ENCODE data around the gene EFCAB5. TPM values are rescaled to one million over a fixed set of nuclear protein-coding genes. Genes with fewer than 3 reads are reported as not detected.

Gene EFCAB5
- total and polyA plus RNA-seq, 2 donors (not counting 1 experiment from before 2014, with no cell fraction given), result 0.54 to 3.0 TPM

- H3K9me3 Mint-ChIP-seq (ENCODE audit: insufficient read depth), result no peaks in the 10 kb centered on the region
- no peak overlapping the region for H3K27ac ChIP-seq (ENCODE audit: low read length in 2 of 2)
- DNase-seq (no peak), ATAC-seq (ENCODE audit: low read depth) (no peak)
- no peak overlapping the region for H3K27ac Mint-ChIP-seq
- TF ChIP-seq, protein P1, sequence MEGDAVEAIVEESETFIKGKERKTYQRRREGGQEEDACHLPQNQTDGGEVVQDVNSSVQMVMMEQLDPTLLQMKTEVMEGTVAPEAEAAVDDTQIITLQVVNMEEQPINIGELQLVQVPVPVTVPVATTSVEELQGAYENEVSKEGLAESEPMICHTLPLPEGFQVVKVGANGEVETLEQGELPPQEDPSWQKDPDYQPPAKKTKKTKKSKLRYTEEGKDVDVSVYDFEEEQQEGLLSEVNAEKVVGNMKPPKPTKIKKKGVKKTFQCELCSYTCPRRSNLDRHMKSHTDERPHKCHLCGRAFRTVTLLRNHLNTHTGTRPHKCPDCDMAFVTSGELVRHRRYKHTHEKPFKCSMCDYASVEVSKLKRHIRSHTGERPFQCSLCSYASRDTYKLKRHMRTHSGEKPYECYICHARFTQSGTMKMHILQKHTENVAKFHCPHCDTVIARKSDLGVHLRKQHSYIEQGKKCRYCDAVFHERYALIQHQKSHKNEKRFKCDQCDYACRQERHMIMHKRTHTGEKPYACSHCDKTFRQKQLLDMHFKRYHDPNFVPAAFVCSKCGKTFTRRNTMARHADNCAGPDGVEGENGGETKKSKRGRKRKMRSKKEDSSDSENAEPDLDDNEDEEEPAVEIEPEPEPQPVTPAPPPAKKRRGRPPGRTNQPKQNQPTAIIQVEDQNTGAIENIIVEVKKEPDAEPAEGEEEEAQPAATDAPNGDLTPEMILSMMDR (IDR thresholded peaks at IDR 0.05), result no peak
- TF ChIP-seq EZH2 (IDR thresholded peaks at IDR 0.05; ENCODE audit: borderline replicate concordance, insufficient read depth, low read depth, low read length, poor library complexity, severe bottlenecking), result no peak
- no peak overlapping the region for H3K4me3 ChIP-seq (ENCODE audit: control extremely low read depth in 1 of 5, extremely low read depth in 1 of 5, insufficient read depth in 1 of 5, low read depth in 2 of 5, low read length in 4 of 5)
- no peak overlapping the region for H3K9ac ChIP-seq (ENCODE audit: low read length)
- peaks cover 51% of the 10 kb centered on the region for H3K79me2 ChIP-seq (ENCODE audit: control insufficient read depth, insufficient read depth, low read length)
- no peaks in the 10 kb centered on the region for H3K27me3 ChIP-seq (replicated peaks in 1 of 4; ENCODE audit: control extremely low read depth in 1 of 4, control insufficient read depth in 3 of 4, insufficient read depth in 4 of 4, low read length in 3 of 4)
- CTCF ChIA-PET, result interaction anchor here (0.9 kb wide), 1 partner anchor 204 kb away, joined by 3 read pairs; no protein-coding TSS in a partner anchor
- H3K27me3 Mint-ChIP-seq, result no peaks in the 10 kb centered on the region
- intact Hi-C loops (cut with micrococcal nuclease), result loop anchor here (5.0 kb wide), 1 partner anchor 35 kb away; no protein-coding TSS in a partner anchor
- H3K36me3 ChIP-seq (replicated peaks in 1 of 2; ENCODE audit: control extremely low read depth in 1 of 2, control insufficient read depth in 1 of 2, extremely low read depth in 1 of 2, insufficient read depth in 2 of 2, low read length in 1 of 2), result peaks cover 0 to 11% of the 10 kb centered on the region in 2 experiments
- H3K4me2 ChIP-seq (replicated peaks; ENCODE audit: low read depth, low read length, poor library complexity, severe bottlenecking), result no peak overlapping the region
- no peak overlapping the region for H2AFZ ChIP-seq (ENCODE audit: insufficient read depth, low read depth, low read length, poor library complexity, severe bottlenecking)
- WGBS (ENCODE audit: insufficient coverage), result 100% methylated on average over 3 of the region's 3 CpGs
- POLR2A ChIA-PET, result interaction anchor here (0.7 kb wide), 1 partner anchor 599 kb away, joined by 3 read pairs; no protein-coding TSS in a partner anchor
- H3K4me1 ChIP-seq (ENCODE audit: control insufficient read depth in 2 of 2, insufficient read depth in 2 of 2, low read length in 2 of 2), result no peaks in the 10 kb centered on the region
- peaks cover 8% of the 10 kb centered on the region for H3K4me1 Mint-ChIP-seq
- H3K4me3 Mint-ChIP-seq, result no peak overlapping the region
- no peaks in the 10 kb centered on the region for H3K9me3 ChIP-seq (ENCODE audit: control extremely low read depth in 1 of 3, control insufficient read depth in 2 of 3, insufficient read depth in 1 of 3, low read length in 2 of 3)
- H4K20me1 ChIP-seq (ENCODE audit: control insufficient read depth, insufficient read depth, low read length, poor library complexity, severe bottlenecking), result peaks cover 3% of the 10 kb centered on the region
Observed at GRCh38 chr17:30132615-30133014, 191.2 kb downstream of the EFCAB5 start.

DNA sequence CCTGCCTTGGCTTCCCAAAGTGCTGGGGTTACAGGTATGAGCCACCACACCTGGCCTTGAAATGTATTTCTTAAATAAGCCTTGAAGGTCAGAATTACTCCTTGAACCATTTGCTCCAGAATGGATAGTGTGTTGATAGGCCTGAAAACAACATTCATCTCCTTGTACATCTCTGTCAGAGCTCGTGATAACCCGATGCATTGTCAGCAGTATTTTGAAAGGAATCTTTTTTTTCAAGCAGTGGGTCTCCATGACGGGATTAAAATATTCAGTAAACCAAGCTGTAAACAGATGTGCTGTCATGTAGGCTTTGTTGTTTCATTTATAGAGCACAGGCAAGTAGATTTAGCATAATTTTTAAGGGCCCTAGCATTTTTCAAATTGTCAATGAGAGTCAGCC, 191.8 kb downstream of the EFCAB5 start:
- WGBS (ENCODE audit: insufficient coverage), result 93% methylated on average over 2 of the region's 3 CpGs
- H3K4me3 Mint-ChIP-seq, result no peak overlapping the region
- Histone ChIP-seq H3K27me3 (replicated peaks in 1 of 4; ENCODE audit: control extremely low read depth in 1 of 4, control insufficient read depth in 3 of 4, insufficient read depth in 4 of 4, low read length in 3 of 4) (no peaks in the 10 kb centered on the region), H3K9ac (ENCODE audit: low read length) (no peak overlapping the region), H3K79me2 (ENCODE audit: control insufficient read depth, insufficient read depth, low read length) (peaks cover 57% of the 10 kb centered on the region), H2AFZ (ENCODE audit: insufficient read depth, low read depth, low read length, poor library complexity, severe bottlenecking) (no peak overlapping the region), H3K4me3 (ENCODE audit: control extremely low read depth in 1 of 5, extremely low read depth in 1 of 5, insufficient read depth in 1 of 5, low read depth in 2 of 5, low read length in 4 of 5) (no peak overlapping the region), H3K36me3 (replicated peaks in 1 of 2; ENCODE audit: control extremely low read depth in 1 of 2, control insufficient read depth in 1 of 2, extremely low read depth in 1 of 2, insufficient read depth in 2 of 2, low read length in 1 of 2) (peaks cover 0 to 11% of the 10 kb centered on the region in 2 experiments), H3K27ac (ENCODE audit: low read length in 2 of 2) (no peak overlapping the region), H3K9me3 (ENCODE audit: control extremely low read depth in 1 of 3, control insufficient read depth in 2 of 3, insufficient read depth in 1 of 3, low read length in 2 of 3) (no peaks in the 10 kb centered on the region), H3K4me2 (replicated peaks; ENCODE audit: low read depth, low read length, poor library complexity, severe bottlenecking) (no peak overlapping the region), H3K4me1 (ENCODE audit: control insufficient read depth in 2 of 2, insufficient read depth in 2 of 2, low read length in 2 of 2) (no peaks in the 10 kb centered on the region), H4K20me1 (ENCODE audit: control insufficient read depth, insufficient read depth, low read length, poor library complexity, severe bottlenecking) (peaks cover 7% of the 10 kb centered on the region)
- intact Hi-C loops (cut with micrococcal nuclease), result loop anchor here (5.0 kb wide), 1 partner anchor 34 kb away; no protein-coding TSS in a partner anchor
- ATAC-seq (ENCODE audit: low read depth) (no peak), DNase-seq (no peak)
- CTCF ChIA-PET, result interaction anchor here (0.6 to 1.6 kb wide), 3 partner anchors 9 to 203 kb away, joined by 3 to 4 read pairs (median 4); no protein-coding TSS in a partner anchor
- TF ChIP-seq, protein P1 (IDR thresholded peaks at IDR 0.05), result no peak
- no peak for TF ChIP-seq EZH2 (IDR thresholded peaks at IDR 0.05; ENCODE audit: borderline replicate concordance, insufficient read depth, low read depth, low read length, poor library complexity, severe bottlenecking)
- peaks cover 13% of the 10 kb centered on the region for H3K4me1 Mint-ChIP-seq
- no peak overlapping the region for H3K27ac Mint-ChIP-seq
- H3K27me3 Mint-ChIP-seq, result no peaks in the 10 kb centered on the region
- POLR2A ChIA-PET, result interaction anchor here (0.7 kb wide), 3 partner anchors 29 to 598 kb away, joined by 3 to 14 read pairs (median 3); no protein-coding TSS in a partner anchor
- no peaks in the 10 kb centered on the region for H3K9me3 Mint-ChIP-seq (ENCODE audit: insufficient read depth)
